ENCODE data around the gene TMEM87B. TPM values are rescaled to one million over a fixed set of nuclear protein-coding genes. Genes with fewer than 3 reads are reported as not detected.

Gene TMEM87B
- total and polyA plus RNA-seq, 2 of the 4 experiments (the other 2 are of a cell fraction), result 6.3 to 12.5 TPM

- H2BK15ac ChIP-seq (ENCODE audit: low read depth, low read length), result no peak overlapping the region
- peaks cover 17% of the 10 kb centered on the region for H3K36me3 ChIP-seq (ENCODE audit: control insufficient read depth, insufficient read depth, low read length)
- H2AFZ ChIP-seq (replicated peaks; ENCODE audit: low read length, poor library complexity), result no peak overlapping the region
- dilution Hi-C loops (cut with HindIII; ENCODE audit: low sequenced_read_pairs, unreplicated experiment) (no loop called here), intact Hi-C loops (cut with micrococcal nuclease) (loop anchor here (1.0 kb wide), 1 partner anchor 8 kb away; no protein-coding TSS in a partner anchor), in situ Hi-C loops (cut with MboI; ENCODE audit: low sequenced_read_pairs) (no loop called here)
- H3K9ac ChIP-seq (ENCODE audit: low read depth, low read length), result no peak overlapping the region
- no peaks in the 10 kb centered on the region for H3K27me3 ChIP-seq (ENCODE audit: control insufficient read depth, insufficient read depth, low read length)
- no peak overlapping the region for H2BK20ac ChIP-seq (ENCODE audit: low read depth, low read length)
- H2AK5ac ChIP-seq (ENCODE audit: low read depth, low read length), result no peak overlapping the region
- DNase-seq (peak; percentile 33), ATAC-seq (ENCODE audit: low read depth) (no peak)
- peaks cover 22 to 39% of the 10 kb centered on the region in 2 experiments for H3K79me1 ChIP-seq (ENCODE audit: low read depth in 1 of 2, low read length in 2 of 2)
- H3K9me1 ChIP-seq (ENCODE audit: insufficient read depth, low read length), result peaks cover 11% of the 10 kb centered on the region; the same call in 1 of the 2 replicates
- POLR2A ChIA-PET (ENCODE audit: unreplicated experiment), result no interaction called here
- no peak overlapping the region for H3K27ac ChIP-seq (ENCODE audit: insufficient read depth, low read length)
- no peak overlapping the region for H3K18ac ChIP-seq (ENCODE audit: low read depth, low read length)
- no peak overlapping the region for H3K56ac ChIP-seq (ENCODE audit: extremely low read depth, insufficient read depth, low read length)
- no peak overlapping the region for H3K4me2 ChIP-seq (ENCODE audit: low read depth, low read length)
- no peak overlapping the region for H3K4me3 ChIP-seq (ENCODE audit: insufficient read depth, low read depth, low read length)
- WGBS, 2 experiments (ENCODE audit: extremely low coverage in 2 of 2, insufficient read length in 1 of 2), result 60% methylated on average over 1 of the region's 3 CpGs; no CpG with 5 or more reads in 1 of the 2 experiments
- H4K20me1 ChIP-seq (ENCODE audit: insufficient read depth, low read length), result peaks cover 12% of the 10 kb centered on the region; the same call in 1 of the 2 replicates
- H2BK5ac ChIP-seq (ENCODE audit: low read depth, low read length, poor library complexity, severe bottlenecking), result peak overlapping the region; percentile 5
- no peak for TF ChIP-seq RAD21 (IDR thresholded peaks at IDR 0.05; ENCODE audit: low read length)
- BruUV-seq (replicated peaks), result no TSS peak
- H3K9me3 ChIP-seq (ENCODE audit: control insufficient read depth, insufficient read depth, low read length), result peaks cover 2% of the 10 kb centered on the region; the same call in 1 of the 2 replicates
- no peak overlapping the region for H2BK120ac ChIP-seq (ENCODE audit: low read depth, low read length)
- no peak overlapping the region for H4K91ac ChIP-seq (ENCODE audit: insufficient read depth, low read depth, low read length)
- CTCF ChIA-PET, result no interaction called here
- H3K4me1 ChIP-seq (ENCODE audit: control insufficient read depth, insufficient read depth, low read length), result no peaks in the 10 kb centered on the region
- H3K23ac ChIP-seq (ENCODE audit: low read depth, low read length), result no peak overlapping the region
- H4K5ac ChIP-seq (ENCODE audit: low read depth, low read length), result no peak overlapping the region
- H3K14ac ChIP-seq (replicated peaks; ENCODE audit: low read depth, low read length), result no peak overlapping the region
- no peak overlapping the region for H4K8ac ChIP-seq (ENCODE audit: low read depth in 2 of 2, low read length in 2 of 2)
- no peak overlapping the region for H2AK9ac ChIP-seq (replicated peaks; ENCODE audit: low read depth, low read length, poor library complexity)
- no peak overlapping the region for H3K4ac ChIP-seq (ENCODE audit: low read depth, low read length)
Observed at GRCh38 chr2:112073875-112074274, 18.8 kb downstream of the TMEM87B start.

Data from IMR-90 (cell line).